ENCODE measurements around the gene PLOD2.

The PLOD2 gene

DNA sequence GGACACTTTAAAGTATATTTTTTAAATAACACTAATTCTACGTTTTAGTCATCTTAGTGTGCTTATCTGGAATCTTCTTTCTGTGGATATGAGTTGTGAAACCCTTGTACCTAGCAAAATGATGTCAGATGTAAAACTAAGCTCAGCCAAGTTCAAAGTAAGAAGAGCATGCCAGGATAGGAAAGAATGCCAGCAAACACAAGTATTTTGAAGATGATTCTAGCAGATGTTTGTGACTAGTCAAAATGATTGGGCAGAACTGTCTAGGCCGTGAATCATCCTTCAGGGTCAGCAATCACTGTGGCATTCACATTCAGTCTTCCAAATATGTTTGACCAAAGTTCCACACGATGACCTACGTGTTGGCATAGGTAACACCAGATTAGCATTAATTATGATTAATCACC is 5.4 kb upstream of the PLOD2 start:
- no peak for DNase-seq (ENCODE audit: low spot score)

DNA sequence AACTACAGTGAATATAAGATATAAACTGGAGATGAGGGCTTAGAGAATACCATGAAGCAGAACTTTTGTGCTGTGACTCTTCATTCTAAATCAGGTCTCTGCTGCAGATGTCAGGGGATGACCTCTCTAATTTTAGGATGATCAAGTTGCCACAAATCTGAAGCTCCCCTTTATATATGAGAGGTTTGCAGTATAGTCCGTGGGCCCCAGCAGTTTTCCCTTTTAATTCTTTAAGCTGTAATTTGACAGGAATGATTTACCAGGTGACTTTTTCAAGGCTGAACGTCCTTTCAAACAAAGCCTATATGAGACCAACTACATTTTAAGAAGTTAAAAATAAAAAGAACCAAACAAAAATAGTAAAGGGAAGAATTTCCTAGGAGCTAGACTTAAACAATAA is 4.9 kb upstream of the PLOD2 start:
- DNase-seq (ENCODE audit: low spot score) = no peak

DNA sequence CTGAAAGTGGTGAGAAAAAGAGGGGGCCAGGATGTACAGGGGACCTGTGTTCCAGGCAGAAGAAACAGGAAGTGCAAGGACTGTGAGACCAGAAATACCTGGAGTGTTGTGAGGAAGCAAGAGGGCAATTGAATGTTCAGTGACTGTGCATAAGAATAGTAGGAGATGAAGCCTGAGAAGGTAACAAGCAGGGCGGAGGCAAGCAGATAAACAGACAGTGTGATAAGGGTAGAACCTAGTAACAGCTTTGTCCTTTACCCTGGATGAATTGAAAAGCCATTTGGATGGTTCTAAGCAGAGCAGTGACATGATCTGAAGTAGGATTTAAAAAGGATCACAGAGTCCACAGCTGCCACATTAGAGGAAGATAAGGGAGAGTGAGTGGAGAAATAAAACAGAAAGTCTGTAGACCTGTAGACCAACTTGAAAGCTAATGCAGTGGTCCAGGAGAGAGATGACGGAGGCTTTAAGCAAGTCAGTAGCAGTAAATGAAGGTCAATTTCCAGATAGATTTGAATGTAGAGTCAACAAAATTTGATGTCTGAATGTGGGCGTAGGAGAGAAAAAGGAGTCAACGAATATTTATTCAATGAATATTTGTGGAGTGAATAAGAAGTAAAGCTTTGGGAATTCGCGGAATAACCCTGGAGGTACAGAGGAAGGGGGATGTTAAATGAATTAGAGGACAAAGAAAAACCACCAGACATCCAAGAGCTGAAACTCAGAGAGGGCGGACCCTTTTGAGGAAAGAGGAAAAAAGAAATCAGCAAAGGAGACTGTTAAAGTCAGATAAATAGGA is 4.2 kb upstream of the PLOD2 start:
- no peak for DNase-seq (ENCODE audit: low spot score)

DNA sequence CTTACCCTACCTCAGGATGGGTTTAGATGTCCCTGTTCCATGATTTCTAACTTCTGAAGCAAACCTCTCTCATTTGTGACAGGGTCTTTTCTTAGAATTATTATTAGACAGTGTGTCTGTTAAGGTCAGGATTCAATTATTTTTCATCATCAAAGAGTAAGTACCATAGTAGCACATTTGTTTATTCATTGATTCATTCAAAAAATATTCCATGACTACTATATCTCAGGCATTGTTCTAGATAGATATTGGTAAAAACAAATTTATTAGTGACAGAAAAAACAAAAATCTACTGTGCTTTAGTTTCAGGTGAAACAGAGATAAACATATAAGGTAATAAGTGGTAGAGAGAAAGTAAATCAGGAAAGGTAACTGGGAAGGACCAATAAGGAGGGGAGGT is 3.5 kb upstream of the PLOD2 start:
- DNase-seq (ENCODE audit: low spot score) = no peak

DNA sequence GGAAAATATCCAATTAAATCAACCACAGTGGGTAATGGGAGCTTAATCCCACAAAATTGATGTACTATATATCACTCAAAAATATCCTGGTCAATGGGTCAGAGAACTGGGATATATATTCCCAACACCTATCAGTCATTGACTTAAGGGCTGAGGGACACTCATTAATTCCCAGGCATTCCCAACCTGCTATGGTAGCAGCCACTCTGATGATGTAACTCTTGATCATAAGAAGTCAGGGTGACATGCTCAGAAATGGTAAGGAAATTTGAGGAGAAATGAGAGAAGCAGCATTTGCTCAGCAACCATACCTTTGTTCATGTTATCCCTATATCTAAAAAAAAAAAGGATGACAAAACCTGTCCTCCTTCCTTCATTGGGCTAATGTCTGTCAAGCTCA is 3.1 kb upstream of the PLOD2 start:
- no peak for DNase-seq (ENCODE audit: low spot score)

DNA sequence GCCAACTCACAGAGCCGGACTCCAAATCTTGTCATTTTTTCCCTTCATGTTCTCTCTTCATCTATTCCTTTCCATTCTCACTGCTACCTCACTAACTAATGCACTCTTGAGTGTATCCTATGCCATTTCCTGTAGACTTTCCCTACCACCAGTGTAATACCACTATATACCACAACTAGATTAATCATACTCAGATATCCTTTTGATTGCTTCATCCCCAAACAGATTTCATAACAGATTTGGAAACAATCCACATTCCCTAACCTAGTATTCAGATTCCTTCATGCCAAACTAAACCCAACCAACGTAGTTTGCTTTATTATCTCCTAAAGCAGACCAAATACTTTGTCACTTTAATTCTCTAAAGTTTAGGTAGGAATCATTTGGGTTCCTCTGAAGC is 2.6 kb upstream of the PLOD2 start:
- no peak for DNase-seq (ENCODE audit: low spot score)

DNA sequence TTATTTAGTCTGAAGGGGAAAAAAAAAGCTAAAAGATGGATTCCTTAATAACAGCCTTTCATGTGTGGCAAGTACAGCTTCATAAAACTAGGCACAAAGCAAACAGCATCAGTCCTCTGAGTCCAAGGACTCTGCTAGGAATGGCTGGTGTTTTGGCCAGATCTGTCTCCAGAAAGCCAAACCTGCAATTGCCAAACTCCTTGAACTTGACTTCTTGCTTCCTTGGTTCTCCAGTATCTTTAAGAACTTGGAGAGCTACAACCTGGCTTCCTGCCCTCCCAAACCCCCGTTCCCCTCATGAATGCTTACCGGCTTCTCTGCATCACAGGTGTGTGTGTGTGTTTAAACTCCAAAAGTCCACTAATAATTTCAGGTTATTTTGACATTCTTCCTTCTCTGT is 1.6 kb upstream of the PLOD2 start:
- no peak for DNase-seq (ENCODE audit: low spot score)

DNA sequence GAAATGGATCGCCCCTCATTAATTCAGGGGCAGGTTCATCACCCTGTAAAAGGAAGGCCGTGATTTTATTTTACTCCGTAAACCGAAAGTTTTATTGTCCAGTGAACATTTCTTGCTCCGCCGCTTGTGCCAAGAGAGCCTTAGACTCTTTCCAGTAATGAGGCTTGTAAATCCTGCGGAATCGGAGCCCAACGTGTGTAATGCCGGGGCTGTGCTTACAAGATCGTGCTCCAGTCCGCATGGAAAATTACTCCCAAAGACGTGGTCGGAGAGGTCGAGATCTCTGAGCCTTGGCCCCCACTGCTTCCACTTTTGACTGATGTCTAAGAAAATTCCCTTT is 649 bp upstream of the PLOD2 start:
- DNase-seq (ENCODE audit: low spot score) = no peak

DNA sequence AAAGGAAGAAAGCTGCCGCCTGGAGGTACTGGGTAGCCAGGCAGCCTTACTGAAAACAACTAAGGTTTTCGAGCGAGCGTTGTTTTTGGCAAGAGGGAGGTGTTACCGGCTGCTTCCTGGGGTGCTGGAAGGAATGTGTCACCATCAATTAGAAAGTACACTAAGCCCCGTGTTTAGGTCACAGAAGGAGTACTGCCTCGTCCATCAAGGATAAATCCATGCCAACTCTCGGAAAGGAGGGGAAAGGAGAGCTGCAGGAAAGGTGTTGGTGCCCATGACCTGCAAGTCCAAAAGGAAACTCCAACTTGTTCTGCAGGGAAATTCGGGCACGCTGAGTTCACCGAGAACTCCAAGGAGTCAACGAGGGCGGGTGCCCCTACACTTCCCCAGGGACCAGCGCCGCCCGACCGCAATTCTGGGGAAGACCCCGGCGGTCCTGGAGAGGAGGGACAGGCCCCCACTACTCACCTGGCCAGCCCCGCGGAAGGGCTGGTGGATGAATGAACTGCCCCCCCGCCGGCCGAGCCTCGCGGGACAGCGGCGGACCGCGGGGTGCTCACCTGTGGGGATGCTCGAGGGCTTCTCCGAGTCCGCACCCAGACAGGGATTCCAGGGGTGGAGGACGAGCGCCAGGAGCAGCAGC is 542 bp downstream of the PLOD2 start:
- peak; percentile 77 for DNase-seq (ENCODE audit: low spot score)

DNA sequence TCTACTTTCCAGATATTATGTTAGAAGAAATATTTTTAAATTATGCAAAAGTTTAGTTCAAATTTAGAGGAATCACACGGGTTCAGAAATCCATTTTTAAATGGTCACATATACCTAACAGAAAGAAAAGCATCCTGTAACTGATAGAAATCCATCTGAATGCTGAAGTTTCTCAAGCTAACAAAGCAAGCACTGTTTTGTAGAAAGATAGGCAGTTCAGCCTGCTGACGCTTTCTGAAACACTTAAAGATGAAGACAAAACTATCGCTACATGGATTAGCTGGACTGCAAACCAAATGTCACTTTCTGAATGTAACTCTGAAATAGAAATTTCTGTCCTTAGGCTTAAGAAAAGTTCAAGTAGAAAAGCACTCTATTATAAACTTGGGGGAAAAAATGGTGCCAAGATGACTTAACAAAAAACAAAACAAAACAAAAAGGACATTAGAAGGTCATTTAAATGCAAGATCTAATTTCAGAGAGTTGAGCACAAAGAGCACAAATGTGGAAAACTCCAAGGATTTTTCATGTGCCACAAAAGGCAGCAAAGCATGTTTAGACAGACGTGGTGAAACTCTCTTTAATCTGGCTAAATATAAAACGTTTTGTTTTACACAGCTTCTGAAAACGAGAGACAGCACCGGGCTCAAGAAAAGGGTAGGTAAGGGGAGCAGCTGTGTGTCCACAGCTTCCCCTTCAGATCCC is 1.2 kb downstream of the PLOD2 start:
- DNase-seq (ENCODE audit: low spot score) = no peak

DNA sequence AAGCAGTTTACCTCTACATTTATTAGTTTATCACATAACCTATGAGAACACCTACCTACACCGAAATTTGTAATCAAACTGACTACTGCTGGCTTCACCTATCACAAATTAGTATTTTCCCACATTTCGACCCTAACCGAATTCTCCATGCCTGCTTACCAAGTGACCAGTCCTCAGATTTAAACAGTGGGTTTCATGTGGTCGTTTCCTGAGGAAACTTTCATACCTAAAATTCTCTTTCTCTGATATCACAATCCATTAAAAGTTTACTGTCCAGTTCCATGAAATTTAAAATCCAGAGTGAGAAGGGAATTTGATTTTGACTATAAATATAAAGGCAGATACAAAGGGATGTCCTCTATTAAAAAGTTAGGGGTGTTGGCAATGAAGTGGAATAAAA is 1.9 kb downstream of the PLOD2 start:
- no peak for DNase-seq (ENCODE audit: low spot score)

DNA sequence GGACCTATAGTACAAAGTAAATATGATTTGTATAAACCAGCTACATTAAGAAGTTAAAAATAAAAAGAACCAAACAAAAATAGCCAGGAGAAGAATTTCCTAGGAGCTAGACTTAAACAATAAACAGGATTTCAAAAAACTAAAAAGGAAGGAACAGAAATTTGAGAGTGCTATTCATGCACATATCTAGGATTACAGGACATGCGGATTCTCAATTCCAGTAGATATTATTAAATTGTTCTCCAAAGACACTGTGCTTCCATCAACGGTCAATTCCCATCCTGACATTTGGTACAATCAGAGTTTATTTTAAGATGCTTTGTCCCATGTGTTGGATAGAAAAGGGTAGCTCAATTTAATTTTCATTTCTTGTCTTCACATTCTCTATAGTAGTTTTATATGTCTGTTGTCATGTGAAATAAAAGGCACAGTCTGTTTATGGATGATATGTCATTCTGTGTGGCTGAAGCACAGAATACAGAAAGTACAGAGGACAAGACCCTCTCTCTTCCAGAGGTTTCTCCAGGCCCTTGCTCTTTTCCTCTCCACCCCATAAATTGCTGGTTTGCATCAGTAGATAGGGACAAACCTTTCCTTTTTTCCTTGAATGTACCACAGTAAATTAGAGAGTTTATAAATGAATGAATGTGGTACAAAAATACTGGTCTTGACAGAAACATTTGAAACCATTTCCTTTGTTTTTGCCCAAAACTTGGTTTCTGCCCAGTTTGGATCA is 3.5 kb downstream of the PLOD2 start:
- no peak for DNase-seq (ENCODE audit: low spot score)

DNA sequence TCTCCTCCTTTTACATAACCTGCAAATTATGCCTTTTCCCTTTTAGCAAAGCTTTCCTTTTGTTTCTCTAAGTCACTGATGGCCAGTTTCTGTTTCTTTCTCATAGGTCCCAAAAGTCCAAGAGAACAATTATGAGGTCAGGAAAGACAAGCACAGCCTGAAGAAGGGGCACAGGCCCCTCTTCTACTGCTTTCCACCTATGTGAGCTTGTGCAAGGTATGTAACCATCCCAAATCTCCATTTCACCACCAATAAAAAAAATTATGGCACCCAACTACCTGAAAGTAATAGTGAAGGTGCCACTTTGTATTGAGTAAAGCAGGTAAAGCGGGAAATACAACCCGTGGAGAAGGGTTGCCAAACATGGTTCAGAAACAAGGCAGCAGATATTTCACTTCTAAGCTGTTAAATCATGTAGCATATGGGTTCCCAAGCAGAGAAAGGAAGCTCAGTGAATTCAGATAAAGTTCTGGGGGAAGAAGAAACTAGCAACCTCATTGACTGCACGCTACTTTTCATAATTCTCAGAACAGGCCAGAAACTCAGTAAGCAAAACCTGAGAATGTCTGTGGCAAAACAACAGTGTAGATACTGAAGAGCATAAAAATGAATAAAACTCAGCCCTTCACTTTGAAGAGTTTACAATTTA is 4.2 kb downstream of the PLOD2 start:
- DNase-seq (ENCODE audit: low spot score) = no peak

DNA sequence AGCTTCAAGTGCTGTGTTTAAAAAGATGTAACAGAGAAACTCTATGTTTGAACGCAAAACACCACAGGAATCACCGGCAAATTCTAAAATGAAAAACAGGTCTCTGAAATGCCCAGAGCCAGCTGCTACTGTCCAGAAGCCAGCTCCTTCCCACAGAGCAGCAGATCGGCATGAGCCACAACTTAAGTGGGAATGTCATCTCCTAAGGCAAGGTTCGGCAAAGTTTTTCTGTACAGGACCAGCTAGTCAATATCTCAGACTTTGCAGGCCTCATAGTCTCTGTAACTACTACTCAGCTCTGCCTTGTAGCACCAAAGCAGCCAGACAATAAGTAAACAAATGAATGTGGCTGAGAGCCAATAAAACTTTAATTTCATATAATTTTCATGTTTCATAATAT is 4.9 kb downstream of the PLOD2 start:
- no peak for DNase-seq (ENCODE audit: low spot score)

DNA sequence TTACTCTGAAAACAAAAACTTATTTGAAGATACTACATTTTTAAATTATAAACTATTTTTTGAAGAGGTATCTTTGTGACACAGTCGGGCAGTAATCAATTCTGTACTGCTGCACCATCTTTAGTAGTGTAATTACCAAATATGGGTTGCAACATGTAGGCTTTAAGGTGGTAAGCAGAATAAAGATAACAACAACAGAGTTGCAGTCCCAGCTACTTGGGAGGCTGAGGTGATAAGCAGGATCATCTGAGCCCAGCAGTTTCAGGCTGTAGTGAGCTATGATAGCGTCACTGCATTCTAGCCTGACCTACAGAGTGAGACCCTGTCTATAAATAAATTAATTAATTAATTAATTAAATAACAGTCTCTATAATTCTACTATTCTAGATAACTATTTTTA is 6.0 kb downstream of the PLOD2 start:
- no peak for DNase-seq (ENCODE audit: low spot score)

DNA sequence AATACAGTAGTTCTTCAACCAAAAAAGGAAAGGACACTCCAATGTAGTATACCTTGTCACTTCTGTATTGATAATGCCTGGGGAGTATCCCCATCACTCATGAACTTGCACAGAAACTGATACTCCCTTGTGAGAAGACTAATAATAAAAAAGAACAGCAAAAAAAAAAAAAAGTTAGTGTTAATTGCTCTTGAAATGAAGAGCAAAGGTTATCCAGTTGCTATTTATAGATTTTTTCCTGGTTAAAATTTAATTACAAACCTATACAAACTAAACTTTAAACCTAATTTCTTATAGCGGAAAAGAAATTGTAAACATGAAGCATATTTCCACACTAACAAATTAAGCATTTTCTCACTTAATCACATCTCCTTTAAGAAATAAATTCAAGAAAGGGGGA is 6.7 kb downstream of the PLOD2 start:
- DNase-seq (ENCODE audit: low spot score) = no peak

DNA sequence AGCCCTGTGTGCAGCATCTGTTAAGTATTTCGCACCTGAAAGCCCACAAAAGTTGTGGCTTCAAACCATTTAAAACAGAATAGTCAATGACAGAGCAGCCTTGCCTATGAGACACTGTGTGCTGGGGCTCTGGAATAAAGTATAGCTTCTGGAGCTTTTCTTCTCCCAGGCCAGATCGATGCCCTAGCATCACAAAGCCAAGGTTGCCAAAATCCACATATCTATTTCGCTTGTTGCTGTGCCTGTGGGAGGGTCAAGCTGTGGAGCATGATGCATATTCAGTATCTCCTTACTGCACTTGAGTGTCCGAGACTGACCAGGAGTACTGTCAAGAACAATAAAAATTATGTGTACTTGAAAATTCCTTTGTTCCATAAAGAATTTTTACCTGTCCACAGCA is 7.6 kb downstream of the PLOD2 start:
- DNase-seq (ENCODE audit: low spot score) = no peak

DNA sequence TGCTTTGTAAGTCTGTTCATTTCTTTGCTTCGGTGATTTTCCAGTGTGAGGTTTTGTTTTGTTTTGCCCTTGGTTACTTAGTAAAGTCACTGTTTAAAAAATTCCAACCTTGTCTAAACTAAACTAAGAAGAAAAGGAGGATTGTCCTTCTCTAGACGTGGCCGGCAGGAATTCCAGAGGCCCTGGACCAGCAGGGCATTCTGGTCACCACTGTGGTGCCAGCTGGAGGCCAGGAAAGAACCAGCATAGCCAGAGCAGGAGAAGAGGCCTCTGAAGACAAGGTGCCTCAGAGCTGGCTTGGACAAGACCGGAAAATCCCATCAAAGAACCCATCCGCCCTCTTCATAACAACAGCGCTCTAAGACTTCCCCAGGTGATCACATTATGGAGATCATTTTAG is 8.2 kb downstream of the PLOD2 start:
- no peak for DNase-seq (ENCODE audit: low spot score)

DNA sequence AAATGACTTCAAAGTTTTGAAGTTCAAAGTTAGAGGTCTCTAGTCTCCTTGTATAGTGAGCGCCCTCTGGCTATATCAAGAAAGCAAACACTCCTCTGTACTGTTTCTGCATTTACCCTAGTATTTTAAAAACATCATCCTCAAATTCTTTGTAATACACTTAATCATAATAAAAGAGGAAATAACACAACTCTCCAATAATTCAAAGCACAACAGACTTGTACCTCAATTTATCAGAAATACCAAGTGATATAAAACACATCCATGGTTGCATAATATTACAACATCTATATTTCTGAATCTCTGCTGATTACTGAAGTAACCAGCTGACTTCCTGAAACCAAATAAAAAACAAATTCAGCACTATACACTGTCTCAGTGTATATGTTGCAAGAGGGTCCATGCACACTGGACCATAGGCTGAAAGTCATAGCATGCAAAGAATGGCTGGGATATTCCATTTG is 12.5 kb downstream of the PLOD2 start:
- DNase-seq (ENCODE audit: low spot score) = no peak

DNA sequence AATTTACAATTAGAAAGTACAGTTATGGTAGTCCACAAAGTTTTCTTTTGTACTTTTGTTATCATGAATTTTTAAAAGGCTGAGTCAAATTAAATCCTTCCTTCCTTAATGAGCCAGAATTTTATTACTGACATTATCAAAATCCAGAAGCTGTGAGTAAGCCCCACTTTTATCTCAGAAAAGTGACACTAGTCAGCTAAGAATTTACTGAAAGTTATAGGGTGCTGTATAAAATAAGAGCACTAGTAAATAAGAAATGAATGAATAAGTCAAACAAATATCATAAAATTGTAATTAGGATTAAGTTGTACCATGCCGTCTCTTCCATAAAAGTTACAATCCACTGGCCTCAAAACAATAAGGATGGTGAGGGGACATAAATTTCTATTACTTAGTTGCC is 15.3 kb downstream of the PLOD2 start:
- no peak for DNase-seq (ENCODE audit: low spot score)

DNA sequence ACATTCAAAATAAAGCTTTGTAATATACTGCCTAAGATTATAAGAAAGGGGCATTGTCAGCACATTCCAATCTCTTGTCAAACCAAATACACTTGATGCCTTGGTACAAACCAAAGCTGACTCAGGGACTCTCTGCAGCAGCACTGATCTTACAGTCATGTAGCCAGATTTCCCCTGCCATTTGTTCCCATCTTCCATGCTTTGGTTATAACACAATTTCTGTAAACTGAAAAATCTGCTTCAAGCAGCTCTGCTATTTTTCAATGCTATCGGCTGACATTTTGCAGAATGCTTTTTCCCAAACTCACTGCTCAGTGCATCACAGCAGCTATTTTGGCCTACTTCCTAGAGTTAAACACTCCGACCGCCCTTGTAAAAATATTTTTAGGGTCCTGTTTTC is 18.2 kb downstream of the PLOD2 start:
- DNase-seq (ENCODE audit: low spot score) = no peak

DNA sequence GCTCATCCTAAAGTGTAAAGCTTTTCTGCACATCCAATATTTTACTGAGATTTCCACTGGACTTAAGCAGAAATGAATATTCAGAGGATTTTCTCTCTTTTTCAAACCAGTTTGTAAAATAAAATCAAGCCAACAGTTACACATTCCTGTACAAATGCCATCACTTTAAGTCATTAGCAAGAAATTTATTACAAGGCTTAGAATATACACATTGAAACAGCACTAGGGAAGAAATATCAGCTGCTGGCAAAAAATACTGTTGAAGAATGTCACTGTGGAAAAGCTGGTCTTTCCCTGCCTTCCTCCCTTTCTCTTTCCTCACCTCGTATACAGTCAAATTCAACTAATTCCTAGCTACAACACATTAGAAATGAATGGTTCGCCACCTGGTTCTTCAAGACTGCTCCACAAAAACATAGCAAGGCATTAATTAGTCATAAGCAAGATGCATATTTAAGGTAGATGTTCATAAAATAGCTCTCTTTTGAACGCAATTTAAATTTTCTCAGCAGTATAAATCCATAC is 21.3 kb downstream of the PLOD2 start:
- no peak for DNase-seq (ENCODE audit: low spot score)
